CD4-positive, alpha-beta T cell (primary cell): Measurements from ENCODE around the gene RUFY4. TPM values are rescaled to one million over a fixed set of nuclear protein-coding genes. Genes with fewer than 3 reads are reported as not detected.

Source experiments
- ATAC-seq: fragments of 200-7000 bp; cut with Tn5 transposase; one replicate; pipeline ENCODE4 v1.10.0; 2022; ENCODE audit warnings: mild to moderate bottlenecking; ENCODE audit not compliant: poor library complexity
- CTCF ChIA-PET: fragments of 350-600 bp; sonication (Branson Sonifier 250); formaldehyde crosslinking; loops from one replicate; lab custom pipeline; 2021; ENCODE audit warnings: antibody characterized with exemption, inconsistent platforms; lab: Charles Lee
- POLR2A ChIA-PET: fragments of 350-600 bp; sonication (Branson Sonifier 250); formaldehyde crosslinking; loops from one replicate; lab custom pipeline; 2021; ENCODE audit warnings: antibody characterized with exemption, inconsistent platforms; lab: Charles Lee
- DNase-seq, 14 experiments: peaks; one replicate each; pipeline ENCODE4 v3.0.0-alpha.2; 2013 to 2020; ENCODE audit warnings: mixed read lengths in 2 of 14
- H3K27ac ChIP-seq, 2 donors: one replicate each; pipeline versions ENCODE4 v1.5.1 to v1.7.0; 2013; ENCODE audit warnings: low read length in 2 of 2, low read depth in 1 of 2, mild to moderate bottlenecking in 1 of 2
- H3K27me3 ChIP-seq, 2 experiments: 1 replicate in 1 of 2; 2 replicates in 1 of 2; pipeline versions ENCODE4 v1.6.1 to v1.7.0; 2013; ENCODE audit warnings: low read length in 2 of 2, control low read depth in 1 of 2, mild to moderate bottlenecking in 1 of 2, moderate library complexity in 1 of 2; ENCODE audit not compliant: insufficient read depth in 2 of 2, control insufficient read depth in 1 of 2
- H3K36me3 ChIP-seq: one replicate; pipeline ENCODE4 v1.6.1; 2013; ENCODE audit warnings: low read length, control low read depth; ENCODE audit not compliant: insufficient read depth
- H3K4me1 ChIP-seq: one replicate; pipeline ENCODE4 v1.6.1; 2013; ENCODE audit warnings: low read length, control low read depth; ENCODE audit not compliant: insufficient read depth
- H3K4me3 ChIP-seq: one replicate; pipeline ENCODE4 v1.5.1; 2013; ENCODE audit warnings: mild to moderate bottlenecking, low read length, moderate library complexity
- H3K9me3 ChIP-seq, 2 experiments: 1 replicate in 1 of 2; 2 replicates in 1 of 2; pipeline versions ENCODE4 v1.6.1 to v1.7.0; 2013; ENCODE audit warnings: low read length in 2 of 2, mild to moderate bottlenecking in 2 of 2, control low read depth in 1 of 2, moderate library complexity in 1 of 2; ENCODE audit not compliant: control insufficient read depth in 1 of 2, insufficient read depth in 1 of 2
- H3K27ac Mint-ChIP-seq: one replicate; pipeline ENCODE4 v1.8.0; 2020; ENCODE audit warnings: mixed read lengths
- H3K27me3 Mint-ChIP-seq: one replicate; pipeline ENCODE4 v1.8.0; 2021; ENCODE audit warnings: mixed read lengths
- H3K36me3 Mint-ChIP-seq: one replicate; pipeline ENCODE4 v1.8.0; 2021; ENCODE audit warnings: low read depth, mixed read lengths
- H3K4me1 Mint-ChIP-seq: one replicate; pipeline ENCODE4 v1.8.0; 2021; ENCODE audit warnings: low read depth, mixed read lengths
- H3K4me3 Mint-ChIP-seq: one replicate; pipeline ENCODE4 v1.8.0; 2020; ENCODE audit warnings: mild to moderate bottlenecking, mixed read lengths
- H3K9me3 Mint-ChIP-seq: one replicate; pipeline ENCODE4 v1.8.0; 2020; ENCODE audit warnings: mixed read lengths
- CTCF ChIP-seq: fragments of 200-600 bp; IDR thresholded peaks from one replicate; pipeline ENCODE4 v1.8.0; 2022; ENCODE audit warnings: antibody characterized with exemption, mild to moderate bottlenecking
- intact Hi-C, 2 experiments: fragments of 100-400 bp; cut with DNase I in 1 of 2; cut with micrococcal nuclease in 1 of 2; formaldehyde crosslinking; loops; one replicate each; pipeline versions ENCODE4 v1.15.1 to v1.9.0; 2023 to 2025; cut with DNase I, micrococcal nuclease
- total RNA-seq, 174 experiments: library from RNA in 2 of 174; stranded (reverse) in 2 of 174; gene quantifications; one replicate each; pipeline ENCODE4 v1.2.3 and lab custom pipeline; 2021 to 2026

Gene RUFY4
- total RNA-seq, 2 experiments from 2014 or later = 0.78 to 0.85 TPM

GRCh38 chr2:218081063-218081462 is 12.0 kb downstream of the RUFY4 start:
- CTCF ChIA-PET = no interaction called here
- H3K27ac Mint-ChIP-seq = no peak overlapping the region

GRCh38 chr2:218081695-218082094 is 12.6 kb downstream of the RUFY4 start:
- no peak overlapping the region for H3K27ac Mint-ChIP-seq
- H3K27ac ChIP-seq = no peak overlapping the region
- POLR2A ChIA-PET = no interaction called here

More at GRCh38 chr2:218081063-218081462, 12.0 kb downstream of the RUFY4 start:
- H3K27ac ChIP-seq = no peak overlapping the region
- H3K4me3 Mint-ChIP-seq = no peak overlapping the region
- intact Hi-C loops = no loop called here
- peak in 2 of 14 experiments; percentile 7 to 16 for DNase-seq
- POLR2A ChIA-PET = no interaction called here
- H3K27me3 ChIP-seq = peaks cover 0 to 8% of the 10 kb centered on the region in 2 experiments
- TF ChIP-seq CTCF = no peak
- no peaks in the 10 kb centered on the region for H3K27me3 Mint-ChIP-seq
- no peak overlapping the region for H3K4me3 ChIP-seq
- H3K4me1 ChIP-seq = no peaks in the 10 kb centered on the region
- no peaks in the 10 kb centered on the region for H3K36me3 Mint-ChIP-seq
- H3K9me3 Mint-ChIP-seq = peaks cover 1% of the 10 kb centered on the region
- H3K4me1 Mint-ChIP-seq = no peaks in the 10 kb centered on the region
- no peak for ATAC-seq
- peaks cover 0 to 5% of the 10 kb centered on the region in 2 experiments for H3K9me3 ChIP-seq
- no peaks in the 10 kb centered on the region for H3K36me3 ChIP-seq

GRCh38 chr2:218082586-218083351 is 13.7 kb downstream of the RUFY4 start:
- ChIA-PET POLR2A (no interaction called here), CTCF (no interaction called here)
- Mint-ChIP-seq H3K4me3 (no peak overlapping the region), H3K9me3 (peaks cover 8% of the 10 kb centered on the region), H3K27me3 (peaks cover 6% of the 10 kb centered on the region), H3K4me1 (no peaks in the 10 kb centered on the region), H3K27ac (no peak overlapping the region), H3K36me3 (no peaks in the 10 kb centered on the region)
- no peaks in the 10 kb centered on the region for H3K4me1 ChIP-seq
- intact Hi-C loops = no loop called here
- H3K36me3 ChIP-seq = no peaks in the 10 kb centered on the region
- no peak overlapping the region for H3K4me3 ChIP-seq
- peaks cover 5% of the 10 kb centered on the region in 2 experiments for H3K9me3 ChIP-seq
- peaks cover 0 to 8% of the 10 kb centered on the region in 2 experiments for H3K27me3 ChIP-seq
- DNase-seq (no peak), ATAC-seq (no peak)
- TF ChIP-seq CTCF = no peak
- no peak overlapping the region for H3K27ac ChIP-seq

More at GRCh38 chr2:218081695-218082094, 12.6 kb downstream of the RUFY4 start:
- H3K4me3 Mint-ChIP-seq = no peak overlapping the region
- no peaks in the 10 kb centered on the region for H3K36me3 Mint-ChIP-seq
- CTCF ChIA-PET = no interaction called here
- intact Hi-C loops = no loop called here
- ATAC-seq (no peak), DNase-seq (no peak)
- Histone ChIP-seq H3K36me3 (no peaks in the 10 kb centered on the region), H3K27me3 (peaks cover 0 to 8% of the 10 kb centered on the region in 2 experiments), H3K4me3 (no peak overlapping the region), H3K9me3 (peaks cover 5% of the 10 kb centered on the region in 2 experiments), H3K4me1 (no peaks in the 10 kb centered on the region)
- no peaks in the 10 kb centered on the region for H3K4me1 Mint-ChIP-seq
- peaks cover 5% of the 10 kb centered on the region for H3K27me3 Mint-ChIP-seq
- peaks cover 8% of the 10 kb centered on the region for H3K9me3 Mint-ChIP-seq
- TF ChIP-seq CTCF = no peak
